GM12872 (cell line): ENCODE data around the gene ABLIM2.

Experiments used
- TF ChIP-seq, protein P1 (sequence below): IDR thresholded peaks from 3 replicates; pipeline ENCODE4 v1.5.1; 2011; ENCODE audit warnings: low read depth, mild to moderate bottlenecking, low read length, moderate library complexity; ENCODE audit not compliant: insufficient read depth

Gene ABLIM2

GRCh38 chr4:7976025-7976424, 182.6 kb downstream of the ABLIM2 start:
- TF ChIP-seq, protein P1, sequence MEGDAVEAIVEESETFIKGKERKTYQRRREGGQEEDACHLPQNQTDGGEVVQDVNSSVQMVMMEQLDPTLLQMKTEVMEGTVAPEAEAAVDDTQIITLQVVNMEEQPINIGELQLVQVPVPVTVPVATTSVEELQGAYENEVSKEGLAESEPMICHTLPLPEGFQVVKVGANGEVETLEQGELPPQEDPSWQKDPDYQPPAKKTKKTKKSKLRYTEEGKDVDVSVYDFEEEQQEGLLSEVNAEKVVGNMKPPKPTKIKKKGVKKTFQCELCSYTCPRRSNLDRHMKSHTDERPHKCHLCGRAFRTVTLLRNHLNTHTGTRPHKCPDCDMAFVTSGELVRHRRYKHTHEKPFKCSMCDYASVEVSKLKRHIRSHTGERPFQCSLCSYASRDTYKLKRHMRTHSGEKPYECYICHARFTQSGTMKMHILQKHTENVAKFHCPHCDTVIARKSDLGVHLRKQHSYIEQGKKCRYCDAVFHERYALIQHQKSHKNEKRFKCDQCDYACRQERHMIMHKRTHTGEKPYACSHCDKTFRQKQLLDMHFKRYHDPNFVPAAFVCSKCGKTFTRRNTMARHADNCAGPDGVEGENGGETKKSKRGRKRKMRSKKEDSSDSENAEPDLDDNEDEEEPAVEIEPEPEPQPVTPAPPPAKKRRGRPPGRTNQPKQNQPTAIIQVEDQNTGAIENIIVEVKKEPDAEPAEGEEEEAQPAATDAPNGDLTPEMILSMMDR = no peak

- TF ChIP-seq, protein P1 = no peak
These were observed 184.2 kb downstream of the ABLIM2 start for GRCh38 chr4:7974425-7974824.

DNA sequence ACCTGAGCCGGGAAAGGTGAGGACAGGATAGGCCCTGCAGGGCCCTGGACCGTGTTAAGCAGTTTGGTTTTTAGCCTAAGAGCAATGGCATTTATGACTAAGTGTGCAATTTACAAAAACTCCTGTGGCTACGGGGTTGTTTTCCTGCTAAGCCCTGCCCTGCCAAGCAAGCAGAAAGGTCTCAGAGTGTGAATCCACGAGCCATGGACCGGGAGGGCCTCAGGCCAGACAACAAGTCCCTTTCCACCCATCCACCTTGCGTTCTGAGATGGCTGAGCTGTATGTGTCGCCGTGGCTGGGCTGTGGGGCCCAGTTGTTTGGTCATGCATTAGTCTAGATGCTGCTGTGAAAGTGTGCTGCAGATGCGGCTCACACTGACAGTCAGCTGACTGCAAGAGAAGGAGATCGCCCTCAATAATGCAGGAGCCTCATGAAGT, 185.1 kb downstream of the ABLIM2 start:
- TF ChIP-seq, protein P1 = no peak

DNA sequence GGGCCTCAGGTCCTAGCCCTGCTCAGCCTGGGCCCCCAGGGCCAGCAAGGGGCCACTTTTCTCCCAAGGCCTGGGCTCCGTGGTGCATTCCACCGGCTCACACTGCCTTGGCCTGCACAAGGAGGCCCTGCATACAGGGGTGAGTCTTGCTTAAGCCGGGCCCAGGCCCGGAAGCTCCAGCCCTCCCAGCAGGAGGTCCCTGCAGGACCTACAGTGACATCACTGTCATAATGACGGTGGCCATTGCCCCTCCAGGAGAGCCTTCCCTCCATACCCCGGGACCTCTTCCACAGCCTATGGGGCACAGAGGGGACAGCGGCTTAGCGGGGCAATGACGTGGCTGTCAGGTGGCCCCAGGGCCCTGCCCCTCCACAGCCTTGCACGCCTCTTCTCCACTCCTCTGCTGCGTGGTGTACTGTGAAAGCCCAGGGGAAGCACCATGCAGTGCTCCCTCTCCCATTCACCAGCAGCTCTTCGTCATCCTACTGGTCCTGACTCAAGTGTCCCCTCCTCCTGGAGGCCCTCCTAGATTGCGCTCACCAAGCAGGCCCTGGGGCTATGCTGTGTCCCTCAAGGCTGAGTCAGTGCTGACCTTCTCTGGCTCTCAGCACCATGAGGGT, 186.6 kb downstream of the ABLIM2 start:
- TF ChIP-seq, protein P1 = no peak

GRCh38 chr4:7971159-7971631, 187.4 kb downstream of the ABLIM2 start:
- TF ChIP-seq, protein P1 = no peak

GRCh38 chr4:7970361-7970946, 188.2 kb downstream of the ABLIM2 start:
- TF ChIP-seq, protein P1 = no peak

GRCh38 chr4:7968262-7968896, 190.2 kb downstream of the ABLIM2 start:
- TF ChIP-seq, protein P1 = no peak
